Smooth muscle cell (in vitro differentiated cells): ENCODE measurements around the gene ASS1. TPM values are rescaled to one million over a fixed set of nuclear protein-coding genes. Genes with fewer than 3 reads are reported as not detected.
"Not testable (repeated sequence)": the region's sequence is repeated elsewhere in the genome, so short reads cannot be mapped to it uniquely, and the experiment has no call there.

Experiments used
- DNase-seq: peaks from one replicate; lab custom pipeline; 2025; ENCODE audit not compliant: unreplicated experiment; lab: John Stamatoyannopoulos, UW
- H2AFZ ChIP-seq: fragments of 200-600 bp; sonication (generic); 2 replicates; pipeline ENCODE4 v1.6.0; 2016; ENCODE audit warnings: antibody characterized with exemption, low read depth, mild to moderate bottlenecking
- H3F3A ChIP-seq: fragments of 200-600 bp; sonication (generic); 2 replicates; pipeline ENCODE4 v1.6.0; 2017; ENCODE audit warnings: antibody characterized with exemption, low read depth
- H3K27ac ChIP-seq: fragments of 200-600 bp; sonication (generic); 2 replicates; pipeline ENCODE4 v1.5.1; 2016; ENCODE audit warnings: low read depth, mild to moderate bottlenecking
- H3K27me3 ChIP-seq: fragments of 200-600 bp; sonication (generic); 2 replicates; pipeline ENCODE4 v1.6.1; 2016; ENCODE audit warnings: low read depth, mild to moderate bottlenecking
- H3K36me3 ChIP-seq: fragments of 200-600 bp; sonication (generic); 2 replicates; pipeline ENCODE4 v1.5.1; 2016; ENCODE audit warnings: low read depth
- H3K4me1 ChIP-seq: fragments of 200-600 bp; sonication (generic); 2 replicates; pipeline ENCODE4 v1.5.1; 2016; ENCODE audit warnings: low read depth
- H3K4me2 ChIP-seq: fragments of 200-600 bp; sonication (generic); 2 replicates; pipeline ENCODE4 v1.6.0; 2016; ENCODE audit warnings: mild to moderate bottlenecking
- H3K4me3 ChIP-seq: fragments of 200-600 bp; sonication (generic); 2 replicates; pipeline ENCODE4 v1.5.1; 2016; ENCODE audit warnings: mild to moderate bottlenecking
- H3K79me2 ChIP-seq: fragments of 200-600 bp; sonication (generic); 2 replicates; pipeline ENCODE4 v1.6.0; 2016; ENCODE audit warnings: low read depth, mild to moderate bottlenecking
- H3K9ac ChIP-seq: fragments of 200-600 bp; sonication (generic); 2 replicates; pipeline ENCODE4 v1.6.0; 2016; ENCODE audit warnings: low read depth
- H3K9me3 ChIP-seq: fragments of 200-600 bp; sonication (generic); replicated peaks from 2 replicates; pipeline ENCODE4 v1.5.1; 2016; ENCODE audit warnings: low read depth
- H4K20me1 ChIP-seq: fragments of 200-600 bp; sonication (generic); 2 replicates; pipeline ENCODE4 v1.6.0; 2016; ENCODE audit warnings: low read depth
- WGBS: methylation state at CpG from one replicate; pipeline ENCODE4 v1.1.7; 2016; ENCODE audit warnings: low lambda C conversion rate; 5-methylcytosine and 5-hydroxymethylcytosine counted together
- polyA plus RNA-seq: library from polyadenylated mRNA; unstranded; fragments of >200 nt; fragmentation: Nextera tagmentation; extraction: Ambion mirVana; gene quantifications from 2 replicates; pipeline ENCODE4 v1.2.1, GENCODE V29; 2016
- total RNA-seq: library from RNA; depleted of rRNA; stranded (reverse); fragments of >200 nt; gene quantifications from 2 replicates; pipeline ENCODE4 v1.2.3, GENCODE V29; 2014
- TF ChIP-seq, protein P1 (sequence below): fragments of 200-600 bp; sonication (generic); IDR thresholded peaks from 2 replicates; pipeline ENCODE4 v1.5.1; 2017; ENCODE audit warnings: borderline replicate concordance, mild to moderate bottlenecking, antibody characterized with exemption; ENCODE audit not compliant: insufficient read depth, poor library complexity, severe bottlenecking

The ASS1 gene
- total and polyA plus RNA-seq, 2 experiments from 2014 or later: 78.2 to 81.5 TPM

- Histone ChIP-seq H4K20me1 (no peaks in the 10 kb centered on the region), H3K36me3 (no peaks in the 10 kb centered on the region), H3K4me2 (peak overlapping the region; percentile 93), H3K9me3 (no peaks in the 10 kb centered on the region), H3K9ac (no peak overlapping the region), H3K27me3 (peaks cover 27% of the 10 kb centered on the region), H2AFZ (no peak overlapping the region), H3K27ac (no peak overlapping the region), H3K4me3 (peak overlapping the region; percentile 49), H3K79me2 (no peaks in the 10 kb centered on the region), H3F3A (no peaks in the 10 kb centered on the region), H3K4me1 (no peaks in the 10 kb centered on the region)
- TF ChIP-seq, protein P1, sequence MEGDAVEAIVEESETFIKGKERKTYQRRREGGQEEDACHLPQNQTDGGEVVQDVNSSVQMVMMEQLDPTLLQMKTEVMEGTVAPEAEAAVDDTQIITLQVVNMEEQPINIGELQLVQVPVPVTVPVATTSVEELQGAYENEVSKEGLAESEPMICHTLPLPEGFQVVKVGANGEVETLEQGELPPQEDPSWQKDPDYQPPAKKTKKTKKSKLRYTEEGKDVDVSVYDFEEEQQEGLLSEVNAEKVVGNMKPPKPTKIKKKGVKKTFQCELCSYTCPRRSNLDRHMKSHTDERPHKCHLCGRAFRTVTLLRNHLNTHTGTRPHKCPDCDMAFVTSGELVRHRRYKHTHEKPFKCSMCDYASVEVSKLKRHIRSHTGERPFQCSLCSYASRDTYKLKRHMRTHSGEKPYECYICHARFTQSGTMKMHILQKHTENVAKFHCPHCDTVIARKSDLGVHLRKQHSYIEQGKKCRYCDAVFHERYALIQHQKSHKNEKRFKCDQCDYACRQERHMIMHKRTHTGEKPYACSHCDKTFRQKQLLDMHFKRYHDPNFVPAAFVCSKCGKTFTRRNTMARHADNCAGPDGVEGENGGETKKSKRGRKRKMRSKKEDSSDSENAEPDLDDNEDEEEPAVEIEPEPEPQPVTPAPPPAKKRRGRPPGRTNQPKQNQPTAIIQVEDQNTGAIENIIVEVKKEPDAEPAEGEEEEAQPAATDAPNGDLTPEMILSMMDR: no peak
- no peak for DNase-seq
- WGBS: 65% methylated on average over 16 of the region's 16 CpGs
These were observed 12.0 kb upstream of the ASS1 start for GRCh38 chr9:130432796-130433167.

DNA sequence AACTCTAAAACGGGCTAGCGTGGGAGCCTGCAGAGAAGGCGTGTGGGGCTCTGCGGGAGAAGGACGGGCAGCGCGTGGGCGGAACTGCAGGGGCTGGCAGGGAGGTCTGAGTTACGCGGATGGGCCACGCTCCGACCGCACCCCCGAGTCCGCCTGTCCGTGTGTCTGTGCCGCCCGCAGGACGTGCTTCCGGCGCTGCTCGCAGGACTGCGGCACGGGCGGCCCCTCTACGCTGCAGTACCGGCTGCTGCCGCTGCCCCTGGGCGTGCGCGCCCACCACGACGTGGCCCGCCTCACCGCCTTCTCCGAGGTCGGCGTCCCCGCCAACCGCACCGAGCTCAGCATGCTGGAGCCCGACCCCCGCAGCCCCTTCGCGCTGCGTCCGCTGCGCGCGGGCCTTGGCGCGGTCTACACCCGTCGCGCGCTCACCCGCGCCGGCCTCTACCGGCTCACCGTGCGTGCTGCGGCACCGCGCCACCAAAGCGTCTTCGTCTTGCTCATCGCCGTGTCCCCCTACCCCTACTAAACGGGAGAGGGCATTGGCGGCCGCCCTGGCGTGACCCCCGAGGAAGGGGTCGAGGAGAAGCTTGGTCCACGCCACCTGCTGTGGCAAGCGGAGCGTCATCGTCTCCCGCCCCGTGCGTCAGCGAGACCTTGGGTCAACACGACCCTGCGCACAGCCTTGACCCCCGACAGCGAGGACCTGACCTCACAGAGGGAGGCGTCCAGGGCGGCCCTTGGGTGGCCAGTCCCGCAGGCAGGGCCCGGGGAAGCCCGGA lies 11.4 kb upstream of the ASS1 start:
- H3K9me3 ChIP-seq: no peaks in the 10 kb centered on the region
- peak overlapping the region; percentile 93 for H3K4me2 ChIP-seq
- H3K36me3 ChIP-seq: no peaks in the 10 kb centered on the region
- TF ChIP-seq, protein P1: peak; percentile 52
- peak overlapping the region; percentile 49 for H3K4me3 ChIP-seq
- no peaks in the 10 kb centered on the region for H3F3A ChIP-seq
- H3K27me3 ChIP-seq: peaks cover 27% of the 10 kb centered on the region
- H2AFZ ChIP-seq: peak overlapping the region; percentile 93
- H3K9ac ChIP-seq: no peak overlapping the region
- H3K79me2 ChIP-seq: no peaks in the 10 kb centered on the region
- DNase-seq: peak; percentile 17
- no peak overlapping the region for H3K27ac ChIP-seq
- no peaks in the 10 kb centered on the region for H4K20me1 ChIP-seq
- no peaks in the 10 kb centered on the region for H3K4me1 ChIP-seq
- WGBS: 8% methylated on average over 69 of the region's 92 CpGs

GRCh38 chr9:130433947-130434262 lies 10.9 kb upstream of the ASS1 start:
- H3K4me3 ChIP-seq: peak overlapping the region; percentile 49
- no peak overlapping the region for H2AFZ ChIP-seq
- H3K9ac ChIP-seq: no peak overlapping the region
- peak overlapping the region; percentile 93 for H3K4me2 ChIP-seq
- H4K20me1 ChIP-seq: no peaks in the 10 kb centered on the region
- no peaks in the 10 kb centered on the region for H3K79me2 ChIP-seq
- H3K27me3 ChIP-seq: peaks cover 27% of the 10 kb centered on the region
- no peaks in the 10 kb centered on the region for H3K9me3 ChIP-seq
- 52% methylated on average over 9 of the region's 9 CpGs for WGBS
- H3K36me3 ChIP-seq: no peaks in the 10 kb centered on the region
- DNase-seq: no peak
- no peak overlapping the region for H3K27ac ChIP-seq
- TF ChIP-seq, protein P1: no peak
- no peaks in the 10 kb centered on the region for H3K4me1 ChIP-seq
- H3F3A ChIP-seq: no peaks in the 10 kb centered on the region

- not testable (repeated sequence) for H3K4me3 ChIP-seq, H3K27ac ChIP-seq, H3K4me1 ChIP-seq, H3K79me2 ChIP-seq, DNase-seq, H3K36me3 ChIP-seq, H3K4me2 ChIP-seq, H3K9me3 ChIP-seq, H2AFZ ChIP-seq, H3K9ac ChIP-seq, H4K20me1 ChIP-seq, H3F3A ChIP-seq
- 95% methylated on average over 2 of the region's 5 CpGs for WGBS
- H3K27me3 ChIP-seq: peaks cover 27% of the 10 kb centered on the region
These were observed 10.1 kb upstream of the ASS1 start for GRCh38 chr9:130434656-130435055.
